IMR-90 (cell line): ENCODE data around the gene RPL10. TPM values are rescaled to one million over a fixed set of nuclear protein-coding genes. Genes with fewer than 3 reads are reported as not detected.

Experiments used
- ATAC-seq: fragments of 200-7000 bp; cut with Tn5 transposase; 2 replicates; pipeline ENCODE4 v1.9.1; 2020; ENCODE audit warnings: low read depth, mild to moderate bottlenecking, moderate library complexity
- BruUV-seq: library from RNA; stranded (reverse); fragments of 400-500 nt; replicated peaks from 2 replicates; lab custom pipeline; 2021; lab: Mats Ljungman, UMichigan
- CTCF ChIA-PET: fragments of 300-600 bp; formaldehyde crosslinking; extraction: SDS; loops from one replicate; lab custom pipeline; 2021; ENCODE audit warnings: antibody characterized with exemption; lab: Yijun Ruan, JAX
- POLR2A ChIA-PET: fragments of 300-600 bp; sonication (Branson Sonifier 250); formaldehyde crosslinking; loops from one replicate; lab custom pipeline; 2022; ENCODE audit warnings: antibody characterized with exemption; ENCODE audit not compliant: unreplicated experiment; lab: Charles Lee
- DNase-seq: peaks from one replicate; pipeline ENCODE4 v3.0.0; 2013
- H2AFZ ChIP-seq: replicated peaks from 2 replicates; pipeline ENCODE3; 2013; ENCODE audit warnings: low read length, mild to moderate bottlenecking; ENCODE audit not compliant: poor library complexity
- H2AK5ac ChIP-seq: 2 replicates; pipeline ENCODE4 v1.6.1; 2013; ENCODE audit warnings: low read depth, low read length, inconsistent platforms
- H2AK9ac ChIP-seq: replicated peaks from 2 replicates; pipeline ENCODE3; 2013; ENCODE audit warnings: mild to moderate bottlenecking, low read depth, low read length, moderate library complexity; ENCODE audit not compliant: poor library complexity
- H2BK120ac ChIP-seq: 2 replicates; pipeline ENCODE4 v1.6.1; 2013; ENCODE audit warnings: low read depth, low read length, inconsistent platforms
- H2BK15ac ChIP-seq: 3 replicates; pipeline ENCODE4 v1.6.1; 2013; ENCODE audit warnings: low read depth, low read length, inconsistent platforms
- H2BK20ac ChIP-seq: 2 replicates; pipeline ENCODE4 v1.6.1; 2013; ENCODE audit warnings: low read depth, mild to moderate bottlenecking, inconsistent platforms, low read length, moderate library complexity
- H2BK5ac ChIP-seq: 2 replicates; pipeline ENCODE4 v1.6.1; 2013; ENCODE audit warnings: mild to moderate bottlenecking, low read depth, low read length, inconsistent platforms; ENCODE audit not compliant: poor library complexity, severe bottlenecking
- H3K14ac ChIP-seq: replicated peaks from 2 replicates; pipeline ENCODE4 v1.6.1; 2013; ENCODE audit warnings: low read depth, low read length, inconsistent platforms
- H3K18ac ChIP-seq: 2 replicates; pipeline ENCODE4 v1.6.1; 2013; ENCODE audit warnings: low read depth, low read length, control low read depth
- H3K23ac ChIP-seq: 2 replicates; pipeline ENCODE4 v1.6.1; 2013; ENCODE audit warnings: low read depth, low read length, inconsistent platforms
- H3K27ac ChIP-seq: 2 replicates; pipeline ENCODE4 v1.5.1; 2013; ENCODE audit warnings: mild to moderate bottlenecking, control low read depth, low read length; ENCODE audit not compliant: insufficient read depth
- H3K27me3 ChIP-seq: 2 replicates; pipeline ENCODE4 v1.6.1; 2013; ENCODE audit warnings: low read length; ENCODE audit not compliant: control insufficient read depth, insufficient read depth
- H3K36me3 ChIP-seq: 2 replicates; pipeline ENCODE4 v1.6.1; 2013; ENCODE audit warnings: low read length, mixed read lengths; ENCODE audit not compliant: control insufficient read depth, insufficient read depth
- H3K4ac ChIP-seq: 2 replicates; pipeline ENCODE4 v1.6.1; 2013; ENCODE audit warnings: low read depth, low read length, inconsistent platforms
- H3K4me1 ChIP-seq: 2 replicates; pipeline ENCODE4 v1.6.1; 2013; ENCODE audit warnings: low read length, mixed read lengths; ENCODE audit not compliant: control insufficient read depth, insufficient read depth
- H3K4me2 ChIP-seq: 2 replicates; pipeline ENCODE4 v1.6.1; 2013; ENCODE audit warnings: low read depth, mild to moderate bottlenecking, control low read depth, low read length, moderate library complexity
- H3K4me3 ChIP-seq: 2 replicates; pipeline ENCODE4 v1.5.1; 2013; ENCODE audit warnings: low read depth, mild to moderate bottlenecking, control low read depth, low read length, moderate library complexity; ENCODE audit not compliant: insufficient read depth
- H3K56ac ChIP-seq: 2 replicates; pipeline ENCODE4 v1.6.1; 2013; ENCODE audit warnings: low read length, inconsistent platforms; ENCODE audit not compliant: insufficient read depth; ENCODE audit errors: extremely low read depth
- H3K79me1 ChIP-seq, 2 experiments: 2 replicates each; pipeline ENCODE4 v1.6.1; 2013; ENCODE audit warnings: low read length in 2 of 2, inconsistent platforms in 1 of 2, low read depth in 1 of 2
- H3K9ac ChIP-seq: 2 replicates; pipeline ENCODE4 v1.6.1; 2013; ENCODE audit warnings: low read depth, low read length, control low read depth
- H3K9me1 ChIP-seq: 2 replicates; pipeline ENCODE4 v1.6.1; 2013; ENCODE audit warnings: low read length, inconsistent platforms; ENCODE audit not compliant: insufficient read depth
- H3K9me3 ChIP-seq: 2 replicates; pipeline ENCODE4 v1.6.1; 2013; ENCODE audit warnings: low read length; ENCODE audit not compliant: control insufficient read depth, insufficient read depth
- H4K20me1 ChIP-seq: 2 replicates; pipeline ENCODE4 v1.6.1; 2013; ENCODE audit warnings: low read length, inconsistent platforms; ENCODE audit not compliant: insufficient read depth
- H4K5ac ChIP-seq: 2 replicates; pipeline ENCODE4 v1.6.1; 2013; ENCODE audit warnings: mild to moderate bottlenecking, low read depth, low read length, control low read depth
- H4K8ac ChIP-seq, 2 experiments: 2 replicates each; pipeline ENCODE4 v1.6.1; 2013; ENCODE audit warnings: low read depth in 2 of 2, low read length in 2 of 2, control low read depth in 1 of 2, inconsistent platforms in 1 of 2
- H4K91ac ChIP-seq: 2 replicates; pipeline ENCODE4 v1.6.1; 2013; ENCODE audit warnings: low read depth, low read length, inconsistent platforms; ENCODE audit not compliant: insufficient read depth
- BHLHE40 ChIP-seq: fragments of 150-350 bp; IDR thresholded peaks from 2 replicates; pipeline ENCODE4 v1.6.1; 2016; ENCODE audit warnings: mild to moderate bottlenecking, low read depth, low read length
- CEBPB ChIP-seq: IDR thresholded peaks from 2 replicates; pipeline ENCODE4 v1.6.1; 2012; ENCODE audit warnings: low read depth, low read length, improper control_type of control experiment
- CHD1 ChIP-seq: IDR thresholded peaks from 2 replicates; pipeline ENCODE4 v1.6.1; 2012; ENCODE audit warnings: low read depth, low read length, improper control_type of control experiment
- CTCF ChIP-seq: conservative IDR thresholded peaks from 2 replicates; pipeline ENCODE4 v1.5.1; 2012; ENCODE audit warnings: mild to moderate bottlenecking, low read depth, low read length, improper control_type of control experiment
- ELK1 ChIP-seq: fragments of 150-350 bp; IDR thresholded peaks from 2 replicates; pipeline ENCODE4 v1.6.1; 2016; ENCODE audit warnings: low read depth, mild to moderate bottlenecking, low read length, moderate library complexity, borderline replicate concordance
- FOS ChIP-seq: fragments of 150-350 bp; IDR thresholded peaks from 2 replicates; pipeline ENCODE4 v1.6.1; 2016; ENCODE audit warnings: low read depth, low read length
- MAFK ChIP-seq: IDR thresholded peaks from 2 replicates; pipeline ENCODE4 v1.6.1; 2012; ENCODE audit warnings: low read depth, low read length, improper control_type of control experiment
- MAZ ChIP-seq: IDR thresholded peaks from 2 replicates; pipeline ENCODE4 v1.6.1; 2012; ENCODE audit warnings: low read depth, mild to moderate bottlenecking, low read length, improper control_type of control experiment, moderate library complexity, borderline replicate concordance
- MXI1 ChIP-seq: IDR thresholded peaks from 2 replicates; pipeline ENCODE4 v1.6.1; 2012; ENCODE audit warnings: low read depth, mild to moderate bottlenecking, low read length, moderate library complexity, borderline replicate concordance
- NFE2L2 ChIP-seq: fragments of 150-350 bp; IDR thresholded peaks from 2 replicates; pipeline ENCODE4 v1.6.1; 2016; ENCODE audit warnings: low read depth, mild to moderate bottlenecking, low read length
- POLR2A ChIP-seq: IDR thresholded peaks from 2 replicates; pipeline ENCODE4 v1.6.1; 2012; ENCODE audit warnings: mild to moderate bottlenecking, low read depth, low read length
- RAD21 ChIP-seq: IDR thresholded peaks from 2 replicates; pipeline ENCODE4 v1.6.1; 2012; ENCODE audit warnings: low read length, improper control_type of control experiment
- RCOR1 ChIP-seq: IDR thresholded peaks from 2 replicates; pipeline ENCODE4 v1.6.1; 2012; ENCODE audit warnings: mild to moderate bottlenecking, low read length, improper control_type of control experiment; ENCODE audit not compliant: insufficient replicate concordance
- RFX5 ChIP-seq: IDR thresholded peaks from 2 replicates; pipeline ENCODE4 v1.8.0; 2012; ENCODE audit warnings: low read depth, mild to moderate bottlenecking, low read length, moderate library complexity
- SMC3 ChIP-seq: fragments of 150-350 bp; IDR thresholded peaks from 2 replicates; pipeline ENCODE4 v1.6.1; 2016; ENCODE audit warnings: low read depth, mild to moderate bottlenecking, antibody characterized with exemption, low read length, moderate library complexity
- WGBS, 2 experiments: methylation state at CpG; one replicate each; pipeline versions ENCODE4 v1.1.5 to v1.1.7; 2013; ENCODE audit warnings: missing lambda C conversion rate in 2 of 2; ENCODE audit not compliant: insufficient read length in 1 of 2; ENCODE audit errors: extremely low coverage in 2 of 2; 5-methylcytosine and 5-hydroxymethylcytosine counted together
- dilution Hi-C: fragments of 300-500 bp; cut with HindIII; formaldehyde crosslinking; loops from one replicate; pipeline ENCODE4 v1.14.3; 2018; ENCODE audit warnings: low sequenced_read_pairs; ENCODE audit not compliant: unreplicated experiment
- in situ Hi-C: fragments of 300-500 bp; cut with MboI; formaldehyde crosslinking; loops from 3 replicates; pipeline ENCODE4 v1.14.3; 2019; ENCODE audit warnings: low sequenced_read_pairs, inconsistent platforms, mixed read lengths
- intact Hi-C: fragments of 100-400 bp; cut with micrococcal nuclease; formaldehyde crosslinking; loops from 2 replicates; pipeline ENCODE4 v1.10.0; 2022
- polyA plus RNA-seq, 3 experiments: library from polyadenylated mRNA; depleted of rRNA; stranded (reverse); fragments of >200 nt; gene quantifications; 2 replicates each; pipeline ENCODE4 v1.2.3, GENCODE V29; 2012; ENCODE audit warnings: low replicate concordance in 1 of 3
- total RNA-seq: library from RNA; depleted of rRNA; stranded (reverse); fragments of >200 nt; gene quantifications from 2 replicates; pipeline ENCODE4 v1.2.3, GENCODE V29; 2012
- TF ChIP-seq, protein P1 (sequence below): fragments of 150-350 bp; IDR thresholded peaks from 2 replicates; pipeline ENCODE4 v1.6.1; 2017; ENCODE audit warnings: mild to moderate bottlenecking, antibody characterized with exemption, low read length, low read depth

RPL10 gene
- total and polyA plus RNA-seq, 2 of the 4 experiments (the other 2 are of a cell fraction) = 1,582 to 7,467 TPM

- H4K91ac ChIP-seq = no peak overlapping the region
- no peak overlapping the region for H2AK5ac ChIP-seq
- H3K36me3 ChIP-seq = peaks cover 21% of the 10 kb centered on the region
- no peak overlapping the region for H3K56ac ChIP-seq
- no peak overlapping the region for H3K4me3 ChIP-seq
- H3K14ac ChIP-seq = no peak overlapping the region
- no peak overlapping the region for H2AFZ ChIP-seq
- no peaks in the 10 kb centered on the region for H3K27me3 ChIP-seq
- 81% methylated on average over 12 of the region's 19 CpGs; no CpG with 5 or more reads in 1 of the 2 experiments for WGBS, 2 experiments
- no peaks in the 10 kb centered on the region for H3K9me3 ChIP-seq
- no peak overlapping the region for H4K8ac ChIP-seq
- intact Hi-C loops = no loop called here
- no peak overlapping the region for H3K4me2 ChIP-seq
- CTCF ChIA-PET = no interaction called here
- peak overlapping the region; percentile 8 for H2AK9ac ChIP-seq
- no peak for DNase-seq
- H3K4ac ChIP-seq = no peak overlapping the region
- no peak overlapping the region for H2BK20ac ChIP-seq
- no peak overlapping the region for H2BK15ac ChIP-seq
- no peaks in the 10 kb centered on the region for H3K9me1 ChIP-seq
- POLR2A ChIA-PET = no interaction called here
- TF ChIP-seq ELK1 = no peak
- TF ChIP-seq RCOR1 = no peak
- no peak for TF ChIP-seq MAZ
- no peak for TF ChIP-seq CTCF
- TF ChIP-seq MXI1 = no peak
- no peak for TF ChIP-seq FOS
- TF ChIP-seq CEBPB = no peak
- no peak for TF ChIP-seq NFE2L2
- no peak for TF ChIP-seq RFX5
- no peak for TF ChIP-seq RAD21
- TF ChIP-seq CHD1 = no peak
- TF ChIP-seq, protein P1, sequence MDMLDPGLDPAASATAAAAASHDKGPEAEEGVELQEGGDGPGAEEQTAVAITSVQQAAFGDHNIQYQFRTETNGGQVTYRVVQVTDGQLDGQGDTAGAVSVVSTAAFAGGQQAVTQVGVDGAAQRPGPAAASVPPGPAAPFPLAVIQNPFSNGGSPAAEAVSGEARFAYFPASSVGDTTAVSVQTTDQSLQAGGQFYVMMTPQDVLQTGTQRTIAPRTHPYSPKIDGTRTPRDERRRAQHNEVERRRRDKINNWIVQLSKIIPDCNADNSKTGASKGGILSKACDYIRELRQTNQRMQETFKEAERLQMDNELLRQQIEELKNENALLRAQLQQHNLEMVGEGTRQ = no peak
- no peak for TF ChIP-seq POLR2A
- no peak for TF ChIP-seq BHLHE40
- TF ChIP-seq SMC3 = no peak
- no peak for TF ChIP-seq MAFK
- peaks cover 4 to 19% of the 10 kb centered on the region in 2 experiments; a peak in 2 of 4 replicates for H3K79me1 ChIP-seq
- H3K18ac ChIP-seq = no peak overlapping the region
- H3K23ac ChIP-seq = no peak overlapping the region
- H4K5ac ChIP-seq = no peak overlapping the region
- 0 out of 2 replicates have a peak, but pooled peaks cover 2% of the 10 kb centered on the region for H3K4me1 ChIP-seq
- BruUV-seq = no TSS peak
- peaks cover 44% of the 10 kb centered on the region for H4K20me1 ChIP-seq
- no peak overlapping the region for H2BK5ac ChIP-seq
- H3K9ac ChIP-seq = no peak overlapping the region
- no peak overlapping the region for H2BK120ac ChIP-seq
- in situ Hi-C loops = no loop called here
- dilution Hi-C loops = no loop called here
- H3K27ac ChIP-seq = no peak overlapping the region
- no peak for ATAC-seq
These were observed 4.5 kb downstream of the RPL10 start for GRCh38 chrX:154402622-154403127.
